ENCODE measurements around the gene MAGI2. TPM values are rescaled to one million over a fixed set of nuclear protein-coding genes. Genes with fewer than 3 reads are reported as not detected.

Gene MAGI2
- total RNA-seq, 1 experiment from 2014 or later = 0.22 TPM

GRCh38 chr7:79227044-79227443 lies 226.4 kb downstream of the MAGI2 start:
- CTCF ChIA-PET = interaction anchor here (1.2 kb wide), 1 partner anchor 637 kb away, joined by 3 read pairs; no protein-coding TSS in a partner anchor

More at GRCh38 chr7:79227044-79227443, 226.4 kb downstream of the MAGI2 start:
- Histone ChIP-seq H3K27ac (ENCODE audit: low read depth, low read length) (no peak overlapping the region), H3K4me3 (replicated peaks in 1 of 2; ENCODE audit: low read depth in 1 of 2, low read length in 2 of 2) (no peak overlapping the region), H3K27me3 (ENCODE audit: insufficient read depth, low read length) (no peaks in the 10 kb centered on the region), H3K36me3 (ENCODE audit: control insufficient read depth in 1 of 2, insufficient read depth in 2 of 2, low read length in 2 of 2) (no peaks in the 10 kb centered on the region), H3K9me3 (ENCODE audit: control insufficient read depth in 1 of 2, insufficient read depth in 1 of 2, low read depth in 1 of 2, low read length in 2 of 2) (no peaks in the 10 kb centered on the region), H3K79me2 (ENCODE audit: insufficient read depth, low read length) (no peaks in the 10 kb centered on the region), H3K9ac (ENCODE audit: low read length) (no peak overlapping the region), H3K4me2 (ENCODE audit: low read length) (no peak overlapping the region), H2AFZ (ENCODE audit: low read depth, low read length, poor library complexity, severe bottlenecking) (no peak overlapping the region), H4K20me1 (ENCODE audit: insufficient read depth) (no peaks in the 10 kb centered on the region), H3K9me2 (ENCODE audit: insufficient read depth) (no peaks in the 10 kb centered on the region), H3K4me1 (ENCODE audit: control insufficient read depth in 1 of 2, insufficient read depth in 2 of 2, low read length in 2 of 2) (no peaks in the 10 kb centered on the region)
- intact Hi-C loops (cut with micrococcal nuclease) = no loop called here
- no peak for ATAC-seq
- no peak for TF ChIP-seq FOSL1 (IDR thresholded peaks at IDR 0.05; ENCODE audit: low read depth)
- TF ChIP-seq CTCF (IDR thresholded peaks at IDR 0.05 in 2 of 3, conservative IDR thresholded peaks at IDR 0.05 in 1 of 3; ENCODE audit: borderline replicate concordance in 1 of 3, insufficient read depth in 1 of 3, low read depth in 2 of 3, low read length in 2 of 3) = no peak
- no peak for TF ChIP-seq EZH2phosphoT487 (IDR thresholded peaks at IDR 0.05; ENCODE audit: borderline replicate concordance)
- no peak for TF ChIP-seq SRF (IDR thresholded peaks at IDR 0.05; ENCODE audit: low read depth)
- no peak for TF ChIP-seq ATF3 (IDR thresholded peaks at IDR 0.05)
- no peak for TF ChIP-seq POLR2AphosphoS5 (IDR thresholded peaks at IDR 0.05; ENCODE audit: low read depth, low read length)
- TF ChIP-seq TCF7L2 (IDR thresholded peaks at IDR 0.05; ENCODE audit: borderline replicate concordance, extremely low read depth, insufficient read depth, insufficient read length) = no peak
- TF ChIP-seq MAX (IDR thresholded peaks at IDR 0.05) = no peak
- no peak for TF ChIP-seq ZBTB33 (IDR thresholded peaks at IDR 0.05; ENCODE audit: extremely low read depth, insufficient replicate concordance, low read length)
- TF ChIP-seq CEBPB (IDR thresholded peaks at IDR 0.05; ENCODE audit: low read depth) = no peak
- no peak for TF ChIP-seq REST (IDR thresholded peaks at IDR 0.05; ENCODE audit: low read depth)
- no peak for TF ChIP-seq EZH2 (IDR thresholded peaks at IDR 0.05)
- TF ChIP-seq POLR2A (IDR thresholded peaks at IDR 0.05; ENCODE audit: borderline replicate concordance, extremely low read depth, insufficient read depth, insufficient read length) = no peak
- no peak for TF ChIP-seq YY1 (IDR thresholded peaks at IDR 0.05; ENCODE audit: extremely low read depth, insufficient replicate concordance, low read depth, low read length)
- no peak for TF ChIP-seq ZNF274 (IDR thresholded peaks at IDR 0.05; ENCODE audit: low read depth, low read length)
- no peak for TF ChIP-seq CBX3 (IDR thresholded peaks at IDR 0.05; ENCODE audit: low read depth)
- no peak for TF ChIP-seq SIN3A (IDR thresholded peaks at IDR 0.05; ENCODE audit: low read depth)
- no peak for TF ChIP-seq ZFX (IDR thresholded peaks at IDR 0.05)
- DNase-seq (ENCODE audit: low read depth, low spot score) = no peak
- BruUV-seq (replicated peaks) = no TSS peak
- ChIA-PET POLR2A (no interaction called here), RAD21 (ENCODE audit: low non-redundant PET in 1 of 2, low total read pairs in 2 of 2, uncharacterized antibody in 2 of 2, unreplicated experiment in 2 of 2) (no interaction called here)
